HepG2 (cell line): ENCODE results near the gene LTA. TPM values are rescaled to one million over a fixed set of nuclear protein-coding genes. Genes with fewer than 3 reads are reported as not detected.

ENCODE experiments used
- DNMT3B ChIP-seq: conservative IDR thresholded peaks from 2 replicates; pipeline ENCODE4 v1.6.1; 2016; ENCODE audit warnings: missing biosample characterization, control low read depth
- HOXA7 ChIP-seq: sonication (generic); formaldehyde crosslinking; IDR thresholded peaks from 2 replicates; pipeline ENCODE4 v1.8.1; 2022; ENCODE audit warnings: mild to moderate bottlenecking, missing genetic modification reagents, moderate library complexity
- KDM4B ChIP-seq: sonication (generic); formaldehyde crosslinking; IDR thresholded peaks from 2 replicates; pipeline ENCODE4 v1.4.0; 2020; ENCODE audit warnings: missing genetic modification reagents
- MED13 ChIP-seq: sonication (generic); formaldehyde crosslinking; IDR thresholded peaks from 2 replicates; pipeline ENCODE4 v1.5.0; 2020; ENCODE audit warnings: missing genetic modification reagents
- NFE2L1 ChIP-seq: sonication (generic); formaldehyde crosslinking; IDR thresholded peaks from 2 replicates; pipeline ENCODE4 v1.4.0; 2020; ENCODE audit warnings: missing genetic modification reagents, mild to moderate bottlenecking, borderline replicate concordance
- NFRKB ChIP-seq: fragments of 450-650 bp; IDR thresholded peaks from 2 replicates; pipeline ENCODE4 v1.6.1; 2017
- RFX3 ChIP-seq: IDR thresholded peaks from 2 replicates; pipeline ENCODE4 v1.6.1; 2016; ENCODE audit warnings: missing biosample characterization, missing genetic modification reagents
- TP53 ChIP-seq: sonication (generic); formaldehyde crosslinking; conservative IDR thresholded peaks from 2 replicates; pipeline ENCODE4 v1.4.0; 2020; ENCODE audit warnings: missing genetic modification reagents
- ZNF281 ChIP-seq: sonication (generic); formaldehyde crosslinking; IDR thresholded peaks from 2 replicates; pipeline ENCODE4 v1.4.0; 2020; ENCODE audit warnings: missing genetic modification reagents, borderline replicate concordance
- ZNF512B ChIP-seq: sonication (generic); formaldehyde crosslinking; IDR thresholded peaks from 2 replicates; pipeline ENCODE4 v1.5.1; 2020; ENCODE audit warnings: missing genetic modification reagents, mild to moderate bottlenecking, borderline replicate concordance
- ZNF616 ChIP-seq: sonication (generic); formaldehyde crosslinking; IDR thresholded peaks from 2 replicates; pipeline ENCODE4 v1.5.0; 2020; ENCODE audit warnings: low read depth, mild to moderate bottlenecking, missing genetic modification reagents
- ZNF746 ChIP-seq: sonication (generic); formaldehyde crosslinking; IDR thresholded peaks from 2 replicates; pipeline ENCODE4 v1.8.0; 2022; ENCODE audit warnings: mild to moderate bottlenecking, missing genetic modification reagents
- ZNF775 ChIP-seq: sonication (generic); formaldehyde crosslinking; IDR thresholded peaks from 2 replicates; pipeline ENCODE4 v1.4.0; 2020; ENCODE audit warnings: missing genetic modification reagents, mild to moderate bottlenecking, moderate library complexity, borderline replicate concordance
- ZNF781 ChIP-seq: sonication (generic); formaldehyde crosslinking; IDR thresholded peaks from 2 replicates; pipeline ENCODE4 v1.5.1; 2020; ENCODE audit warnings: borderline replicate concordance, mild to moderate bottlenecking, missing genetic modification reagents; ENCODE audit errors: not compliant biosample characterization
- ZNF784 ChIP-seq: sonication (generic); formaldehyde crosslinking; IDR thresholded peaks from 2 replicates; pipeline ENCODE4 v1.5.1; 2020; ENCODE audit warnings: missing genetic modification reagents, mild to moderate bottlenecking, borderline replicate concordance
- polyA plus RNA-seq, 8 experiments: library from polyadenylated mRNA; depleted of rRNA in 3 of 8; stranded (reverse) in 7 of 8; unstranded in 1 of 8; fragments of >200 nt; fragmentation: Illumina TruSeq in 4 of 8; extraction: Trizol in 4 of 8; gene quantifications; 2 replicates each; pipeline versions ENCODE4 v1.2.1 to v1.2.3, GENCODE V29; 2011 to 2016; ENCODE audit warnings: low read depth in 4 of 8, missing spikeins in 1 of 8, mixed read lengths in 1 of 8; ENCODE audit not compliant: insufficient read depth in 1 of 8
- total RNA-seq, 5 experiments: library from RNA; depleted of rRNA; stranded (reverse); fragments of >200 nt; fragmentation: Illumina TruSeq; extraction: Trizol; gene quantifications; 2 replicates each; pipeline ENCODE4 v1.2.3, GENCODE V29; 2016; ENCODE audit warnings: low read depth in 1 of 5
- TF ChIP-seq, protein P1 (sequence below), 2 experiments: sonication (generic) in 1 of 2; formaldehyde crosslinking in 1 of 2; IDR thresholded peaks; 2 replicates each; pipeline versions ENCODE4 v1.5.1 to v1.6.1; 2011 to 2020; ENCODE audit warnings: borderline replicate concordance in 1 of 2, low read depth in 1 of 2, low read length in 1 of 2, mild to moderate bottlenecking in 1 of 2, missing genetic modification reagents in 1 of 2, moderate library complexity in 1 of 2
- TF ChIP-seq, protein P2 (sequence below): sonication (generic); formaldehyde crosslinking; IDR thresholded peaks from 2 replicates; pipeline ENCODE4 v1.4.0; 2020; ENCODE audit warnings: mild to moderate bottlenecking, missing genetic modification reagents

Gene LTA
- total and polyA plus RNA-seq, 2 of the 13 experiments (the other 11 are each of a cell fraction or from before 2014, with no cell fraction given), result 0.09 TPM; not detected in 1

DNA sequence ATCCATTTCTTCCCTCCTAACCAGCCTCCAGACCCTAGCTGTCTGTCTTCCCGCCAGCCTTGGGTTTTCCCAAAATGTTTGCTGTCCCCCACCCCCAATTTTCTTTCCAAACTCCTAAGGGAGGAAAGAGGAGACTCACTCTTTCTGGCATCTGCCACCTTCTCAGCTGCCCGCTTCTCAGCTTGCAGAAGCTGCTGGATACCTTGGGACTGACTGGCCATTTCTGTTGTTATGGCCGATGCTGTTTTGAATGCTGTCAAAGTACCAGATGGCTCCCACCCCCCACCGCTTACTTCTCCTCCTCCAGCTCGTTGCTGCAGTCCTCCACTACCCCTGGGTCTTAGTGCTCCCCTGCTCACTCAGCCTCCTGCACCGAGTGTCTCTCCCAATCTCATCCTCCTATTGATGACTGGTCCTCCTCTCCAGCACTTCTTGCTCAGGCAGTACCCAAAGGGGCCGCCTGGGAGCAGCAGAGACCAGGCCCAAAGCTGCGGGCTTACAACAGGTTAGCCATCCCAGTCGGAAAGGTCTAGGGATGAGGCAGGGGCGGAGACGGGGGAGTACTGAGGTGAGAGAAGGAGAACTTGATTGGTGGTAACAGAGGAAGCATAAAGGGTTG, 25.6 kb upstream of the LTA start, which contains the start of gene ATP6V1G2 (continued):
- TF ChIP-seq HOXA7 (CRISPR knock-in tag) (no peak), ZNF746 (CRISPR knock-in tag) (peak; percentile 19; the same call in 1 of the 2 replicates), ZNF616 (CRISPR knock-in tag) (no peak), RFX3 (CRISPR knock-in tag) (no peak), NFRKB (no peak), ZNF781 (no peak), ZNF775 (CRISPR knock-in tag) (no peak), DNMT3B (CRISPR knock-in tag) (no peak), ZNF512B (CRISPR knock-in tag) (no peak), NFE2L1 (CRISPR knock-in tag) (no peak), ZNF281 (CRISPR knock-in tag) (no peak), TP53 (no peak), MED13 (CRISPR knock-in tag) (no peak), KDM4B (CRISPR knock-in tag) (no peak), ZNF784 (CRISPR knock-in tag) (no peak)
- TF ChIP-seq, protein P1, sequence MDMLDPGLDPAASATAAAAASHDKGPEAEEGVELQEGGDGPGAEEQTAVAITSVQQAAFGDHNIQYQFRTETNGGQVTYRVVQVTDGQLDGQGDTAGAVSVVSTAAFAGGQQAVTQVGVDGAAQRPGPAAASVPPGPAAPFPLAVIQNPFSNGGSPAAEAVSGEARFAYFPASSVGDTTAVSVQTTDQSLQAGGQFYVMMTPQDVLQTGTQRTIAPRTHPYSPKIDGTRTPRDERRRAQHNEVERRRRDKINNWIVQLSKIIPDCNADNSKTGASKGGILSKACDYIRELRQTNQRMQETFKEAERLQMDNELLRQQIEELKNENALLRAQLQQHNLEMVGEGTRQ (IDR thresholded peaks at IDR 0.05; ENCODE audit: low read depth, low read length), result no peak
- TF ChIP-seq, protein P1 (CRISPR knock-in tag; IDR thresholded peaks at IDR 0.05; ENCODE audit: borderline replicate concordance), result no peak
- TF ChIP-seq, protein P2, sequence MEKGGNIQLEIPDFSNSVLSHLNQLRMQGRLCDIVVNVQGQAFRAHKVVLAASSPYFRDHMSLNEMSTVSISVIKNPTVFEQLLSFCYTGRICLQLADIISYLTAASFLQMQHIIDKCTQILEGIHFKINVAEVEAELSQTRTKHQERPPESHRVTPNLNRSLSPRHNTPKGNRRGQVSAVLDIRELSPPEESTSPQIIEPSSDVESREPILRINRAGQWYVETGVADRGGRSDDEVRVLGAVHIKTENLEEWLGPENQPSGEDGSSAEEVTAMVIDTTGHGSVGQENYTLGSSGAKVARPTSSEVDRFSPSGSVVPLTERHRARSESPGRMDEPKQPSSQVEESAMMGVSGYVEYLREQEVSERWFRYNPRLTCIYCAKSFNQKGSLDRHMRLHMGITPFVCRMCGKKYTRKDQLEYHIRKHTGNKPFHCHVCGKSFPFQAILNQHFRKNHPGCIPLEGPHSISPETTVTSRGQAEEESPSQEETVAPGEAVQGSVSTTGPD (CRISPR knock-in tag), result no peak
